Psoas muscle (tissue), 8 donors: ENCODE results near the gene BPIFB1. TPM values are rescaled to one million over a fixed set of nuclear protein-coding genes. Genes with fewer than 3 reads are reported as not detected.

ENCODE experiments used
- ATAC-seq, 4 donors: fragments of 200-7000 bp; cut with Tn5 transposase; one replicate each; pipeline ENCODE4 v1.9.1; 2020; ENCODE audit warnings: moderate library complexity in 3 of 4, mild to moderate bottlenecking in 2 of 4
- DNase-seq, 2 donors: peaks; one replicate each; pipeline ENCODE4 v3.0.0-alpha.2; 2020
- H3K27ac ChIP-seq: fragments of 200-600 bp; one replicate; pipeline ENCODE4 v1.8.0; 2022
- H3K27me3 ChIP-seq, 3 donors: fragments of 200-600 bp in 1 of 3; one replicate each; pipeline versions ENCODE4 v1.6.1 to v1.8.0; 2013 to 2022; ENCODE audit warnings: low read length in 2 of 3, mild to moderate bottlenecking in 2 of 3, moderate library complexity in 1 of 3; ENCODE audit not compliant: insufficient read depth in 3 of 3
- H3K36me3 ChIP-seq, 2 donors: fragments of 200-600 bp in 1 of 2; one replicate each; pipeline versions ENCODE4 v1.6.1 to v1.8.0; 2013 to 2022; ENCODE audit warnings: low read depth in 1 of 2, mild to moderate bottlenecking in 1 of 2, moderate library complexity in 1 of 2; ENCODE audit not compliant: insufficient read depth in 1 of 2
- H3K4me1 ChIP-seq: fragments of 200-600 bp; one replicate; pipeline ENCODE4 v1.8.0; 2022
- H3K4me3 ChIP-seq: fragments of 200-600 bp; one replicate; pipeline ENCODE4 v1.8.0; 2022; ENCODE audit warnings: mild to moderate bottlenecking
- H3K9me3 ChIP-seq: fragments of 200-600 bp; one replicate; pipeline ENCODE4 v1.8.0; 2022
- WGBS, 3 donors: extraction: QIAGEN DNeasy Blood & Tissue Kit; methylation state at CpG; one replicate each; pipeline versions ENCODE4 v1.1.6 to v1.1.7; 2013; 5-methylcytosine and 5-hydroxymethylcytosine counted together
- intact Hi-C, 2 donors: fragments of 100-400 bp; cut with DNase I; formaldehyde crosslinking; loops; one replicate each; pipeline versions ENCODE4 v1.11.0 to v1.14.2; 2022
- polyA plus RNA-seq, 3 donors: library from polyadenylated mRNA; stranded (reverse); fragments of 200-250 nt; gene quantifications; one replicate each; pipeline ENCODE4 v1.2.3, GENCODE V29; 2013
- total RNA-seq, 4 donors: library from RNA; stranded (reverse); fragmentation: NEBNext Ultra II Directional in 2 of 4; extraction: Animal tissue kit (Norgen Biotek cat#: 25700) in 2 of 4; gene quantifications; one replicate each; pipeline versions ENCODE4 v1.2.1 to v1.2.4, GENCODE V29; 2021 to 2023
- TF ChIP-seq, protein P1 (sequence below): fragments of 200-600 bp; IDR thresholded peaks from one replicate; pipeline ENCODE4 v1.8.0; 2022; ENCODE audit warnings: antibody characterized with exemption
- donor health status: healthy with polysubstance abuse.
- donor health status: DM: no; HTN: no; CAD: no; lungs with moderate emphysema.
- donor health status: Bipolar disorder and iron deficiency.
- donor health status: healthy.
- donor health status: DM: yes; HTN: yes; CAD: no.
- donor health status: DM: no; HTN: no; CAD: no.
- donor health status: DM: no; HTN: no; CAD: no.
- donor health status: DM: yes; HTN: yes; CAD: no.

The BPIFB1 gene
- total and polyA plus RNA-seq, 7 donors: 0.04 TPM; not detected in 6

- WGBS, 3 donors: 58 to 70% (median 70%) methylated on average over 3 of the region's 3 CpGs
- no peak for ATAC-seq
- H3K4me3 ChIP-seq: no peak overlapping the region
- H3K27ac ChIP-seq: no peak overlapping the region
- DNase-seq: no peak
- TF ChIP-seq, protein P1, sequence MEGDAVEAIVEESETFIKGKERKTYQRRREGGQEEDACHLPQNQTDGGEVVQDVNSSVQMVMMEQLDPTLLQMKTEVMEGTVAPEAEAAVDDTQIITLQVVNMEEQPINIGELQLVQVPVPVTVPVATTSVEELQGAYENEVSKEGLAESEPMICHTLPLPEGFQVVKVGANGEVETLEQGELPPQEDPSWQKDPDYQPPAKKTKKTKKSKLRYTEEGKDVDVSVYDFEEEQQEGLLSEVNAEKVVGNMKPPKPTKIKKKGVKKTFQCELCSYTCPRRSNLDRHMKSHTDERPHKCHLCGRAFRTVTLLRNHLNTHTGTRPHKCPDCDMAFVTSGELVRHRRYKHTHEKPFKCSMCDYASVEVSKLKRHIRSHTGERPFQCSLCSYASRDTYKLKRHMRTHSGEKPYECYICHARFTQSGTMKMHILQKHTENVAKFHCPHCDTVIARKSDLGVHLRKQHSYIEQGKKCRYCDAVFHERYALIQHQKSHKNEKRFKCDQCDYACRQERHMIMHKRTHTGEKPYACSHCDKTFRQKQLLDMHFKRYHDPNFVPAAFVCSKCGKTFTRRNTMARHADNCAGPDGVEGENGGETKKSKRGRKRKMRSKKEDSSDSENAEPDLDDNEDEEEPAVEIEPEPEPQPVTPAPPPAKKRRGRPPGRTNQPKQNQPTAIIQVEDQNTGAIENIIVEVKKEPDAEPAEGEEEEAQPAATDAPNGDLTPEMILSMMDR: no peak
- H3K4me1 ChIP-seq: no peaks in the 10 kb centered on the region
- intact Hi-C loops: no loop called here
- H3K36me3 ChIP-seq: no peaks in the 10 kb centered on the region
- H3K27me3 ChIP-seq: peaks cover 0 to 4% (median 0%) of the 10 kb centered on the region in 3 donors
- H3K9me3 ChIP-seq: no peaks in the 10 kb centered on the region
Observed at GRCh38 chr20:33306228-33306627, 23.2 kb downstream of the BPIFB1 start.

DNA sequence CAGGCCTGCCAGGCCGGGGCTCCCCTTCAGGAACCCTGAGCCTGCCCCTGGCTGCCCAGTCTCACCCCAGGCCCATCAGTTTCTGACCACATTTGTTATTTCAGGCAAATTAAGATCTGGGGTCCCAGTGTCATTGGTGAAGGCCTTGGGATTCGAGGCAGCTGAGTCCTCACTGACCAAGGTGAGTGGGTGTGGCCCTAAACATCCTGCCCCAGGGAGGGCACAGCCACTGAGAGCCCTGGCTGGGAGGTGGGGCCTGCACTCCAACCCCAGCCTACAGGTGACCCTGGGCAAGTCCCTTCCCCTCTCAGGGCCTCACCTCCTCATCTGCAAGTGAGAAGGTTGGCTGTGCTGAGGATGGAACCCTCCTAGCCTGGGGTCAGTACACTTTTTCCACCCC is 23.8 kb downstream of the BPIFB1 start:
- DNase-seq: no peak
- TF ChIP-seq, protein P1: no peak
- Histone ChIP-seq H3K4me1 (no peaks in the 10 kb centered on the region), H3K27me3 (peaks cover 0 to 2% (median 0%) of the 10 kb centered on the region in 3 donors), H3K27ac (no peak overlapping the region), H3K9me3 (no peaks in the 10 kb centered on the region), H3K4me3 (no peak overlapping the region), H3K36me3 (no peaks in the 10 kb centered on the region)
- WGBS, 3 donors: 46 to 51% (median 48%) methylated on average over 2 of the region's 2 CpGs
- intact Hi-C loops: no loop called here
- ATAC-seq: no peak

- no peak for ATAC-seq
Observed at GRCh38 chr20:33308668-33309067, 25.7 kb downstream of the BPIFB1 start.

DNA sequence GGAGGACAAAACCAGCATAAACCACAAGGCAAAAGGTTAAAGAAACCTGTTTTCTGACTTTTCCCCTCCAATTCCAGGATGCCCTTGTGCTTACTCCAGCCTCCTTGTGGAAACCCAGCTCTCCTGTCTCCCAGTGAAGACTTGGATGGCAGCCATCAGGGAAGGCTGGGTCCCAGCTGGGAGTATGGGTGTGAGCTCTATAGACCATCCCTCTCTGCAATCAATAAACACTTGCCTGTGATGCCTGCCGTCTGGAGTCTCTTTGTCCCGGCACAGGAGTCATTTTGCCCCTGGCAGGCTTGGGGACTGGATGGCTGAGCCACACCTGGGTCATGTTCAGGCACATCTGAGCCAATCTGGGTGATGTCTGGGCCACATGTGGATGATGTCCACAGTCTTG is 26.6 kb downstream of the BPIFB1 start:
- WGBS, 3 donors: 32 to 46% (median 40%) methylated on average over 2 of the region's 2 CpGs

More at GRCh38 chr20:33308668-33309067, 25.7 kb downstream of the BPIFB1 start:
- TF ChIP-seq, protein P1: no peak
- H3K36me3 ChIP-seq: no peaks in the 10 kb centered on the region
- H3K4me1 ChIP-seq: no peaks in the 10 kb centered on the region
- intact Hi-C loops: no loop called here
- no peak overlapping the region for H3K4me3 ChIP-seq
- WGBS, 3 donors: 90 to 94% (median 91%) methylated on average over 2 of the region's 2 CpGs
- H3K27ac ChIP-seq: no peak overlapping the region
- no peak for DNase-seq
- H3K27me3 ChIP-seq: no peaks in the 10 kb centered on the region
- H3K9me3 ChIP-seq: no peaks in the 10 kb centered on the region

More for the DNA sequence above, 26.6 kb downstream of the BPIFB1 start:
- no peaks in the 10 kb centered on the region for H3K36me3 ChIP-seq
- no peak for DNase-seq
- no peak overlapping the region for H3K4me3 ChIP-seq
- TF ChIP-seq, protein P1: no peak
- H3K9me3 ChIP-seq: no peaks in the 10 kb centered on the region
- no peak overlapping the region for H3K27ac ChIP-seq
- no peaks in the 10 kb centered on the region for H3K4me1 ChIP-seq
- no peaks in the 10 kb centered on the region for H3K27me3 ChIP-seq
- no peak for ATAC-seq
- intact Hi-C loops: no loop called here
